ENCODE measurements around the gene NRBF2.

The NRBF2 gene

DNA sequence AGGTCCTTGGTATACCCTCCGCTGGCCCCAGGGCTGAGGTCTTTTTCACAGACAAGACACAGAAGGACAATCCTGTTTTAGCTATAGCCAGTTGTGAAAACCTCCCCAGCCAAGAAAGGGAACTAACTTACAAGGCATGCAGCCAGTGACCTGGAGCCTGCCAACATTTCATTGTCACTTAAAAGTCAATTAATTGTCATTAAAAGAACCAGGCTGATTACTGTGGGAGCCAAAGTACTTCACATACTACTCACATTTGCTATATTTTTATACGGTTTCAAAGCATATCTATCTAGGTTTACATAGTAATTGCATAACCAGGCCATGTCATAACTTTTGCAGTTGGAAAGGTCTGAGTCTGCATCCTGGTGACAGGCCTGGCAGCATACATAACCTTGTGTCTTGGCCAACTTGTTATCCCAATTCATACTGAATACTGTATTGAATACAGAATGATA lies 31.1 kb downstream of the NRBF2 start:
- DNase-seq (ENCODE audit: low read depth): no peak

DNA sequence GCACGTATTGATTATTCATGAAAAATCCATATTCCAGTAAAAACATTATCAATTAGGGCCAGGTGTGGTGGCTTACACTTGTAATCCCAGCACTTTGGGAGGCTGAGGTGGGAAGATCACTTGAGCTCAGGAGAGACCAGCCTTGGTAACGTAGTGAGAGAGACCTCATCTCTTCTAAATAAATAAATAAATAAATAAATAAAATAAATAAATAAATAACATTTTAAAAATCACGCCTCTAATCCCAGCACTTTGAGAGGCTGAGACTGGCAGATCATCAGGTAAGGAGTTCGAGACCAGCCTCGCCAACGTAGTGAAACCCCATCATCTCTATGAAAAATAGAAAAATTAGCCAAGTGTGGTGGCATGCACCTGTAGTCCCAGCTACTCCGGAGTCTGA lies 32.1 kb downstream of the NRBF2 start:
- no peak for DNase-seq (ENCODE audit: low read depth)

DNA sequence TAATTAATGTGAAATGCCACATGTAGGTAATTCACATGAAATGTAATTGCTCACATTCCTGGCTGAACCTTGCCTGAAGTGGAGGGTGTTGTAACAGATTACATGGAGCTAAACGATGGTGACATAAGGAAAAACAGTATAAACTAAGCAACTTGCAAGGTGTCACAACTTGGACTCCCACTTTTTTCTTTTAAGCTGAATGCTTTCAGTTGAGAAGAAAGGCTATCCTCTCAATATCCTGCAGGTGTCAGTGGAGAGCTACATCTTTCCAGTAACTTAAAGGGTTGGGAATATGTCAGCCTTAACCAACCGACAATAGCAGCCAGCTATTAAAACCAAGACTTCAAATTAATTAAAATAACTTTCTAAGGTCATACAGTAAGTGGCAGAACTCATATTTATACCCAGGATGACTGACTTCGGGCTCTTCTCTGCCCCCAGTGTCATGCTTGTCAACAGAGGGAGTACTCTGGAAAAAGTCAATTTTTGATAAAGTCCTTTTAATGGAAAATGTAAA lies 33.7 kb downstream of the NRBF2 start:
- no peak for DNase-seq (ENCODE audit: low read depth)

GRCh38 chr10:63168821-63169462 lies 35.8 kb downstream of the NRBF2 start:
- DNase-seq (ENCODE audit: low read depth): no peak

DNA sequence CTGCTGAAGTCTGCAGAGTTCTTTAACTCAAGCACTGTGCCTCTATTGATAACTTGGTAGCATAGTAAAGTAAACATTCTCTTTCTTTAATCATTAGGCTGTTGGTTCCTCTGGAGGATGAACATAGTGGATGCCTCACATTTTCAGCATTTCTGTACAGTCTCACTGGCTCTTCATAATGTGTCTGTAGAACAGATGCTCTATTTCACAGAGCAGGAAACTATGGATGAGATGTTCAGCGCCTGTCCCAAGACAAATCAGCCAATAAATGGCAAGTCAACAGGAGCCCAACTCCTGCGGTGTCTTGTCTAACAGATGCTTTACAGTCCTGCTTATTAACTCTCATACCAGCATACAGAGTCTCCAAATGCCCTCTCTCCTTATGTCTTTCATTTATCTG lies 36.5 kb downstream of the NRBF2 start:
- DNase-seq (ENCODE audit: low read depth): no peak

DNA sequence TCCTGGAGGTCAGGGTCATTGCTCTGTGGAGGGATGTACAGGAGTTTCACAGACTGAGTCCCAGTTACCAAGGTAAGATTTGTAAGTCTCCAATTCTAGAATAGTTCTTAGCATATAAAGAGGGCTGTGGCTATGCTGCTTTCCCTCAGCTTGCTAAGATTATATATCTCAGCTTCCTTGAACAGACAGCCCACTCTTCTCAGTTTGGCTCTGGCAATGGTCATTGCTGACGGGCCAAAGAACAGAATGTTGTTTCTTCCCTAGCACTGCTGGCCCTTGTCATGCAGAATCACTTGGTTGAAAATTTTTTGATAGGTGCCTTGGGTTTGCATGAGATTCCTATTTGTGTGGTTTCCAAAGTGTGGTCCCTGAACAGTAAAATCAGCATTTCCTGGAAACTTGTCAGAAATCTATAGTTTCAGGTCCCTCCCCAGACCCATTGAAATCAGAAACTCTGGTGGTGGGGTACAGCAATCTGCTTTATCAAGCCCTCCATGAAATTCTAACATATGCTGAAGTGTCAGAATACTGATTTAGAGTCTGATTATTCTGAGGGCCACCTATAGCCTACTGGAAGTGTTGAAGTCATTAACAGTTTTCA lies 38.2 kb downstream of the NRBF2 start:
- DNase-seq (ENCODE audit: low read depth): no peak

DNA sequence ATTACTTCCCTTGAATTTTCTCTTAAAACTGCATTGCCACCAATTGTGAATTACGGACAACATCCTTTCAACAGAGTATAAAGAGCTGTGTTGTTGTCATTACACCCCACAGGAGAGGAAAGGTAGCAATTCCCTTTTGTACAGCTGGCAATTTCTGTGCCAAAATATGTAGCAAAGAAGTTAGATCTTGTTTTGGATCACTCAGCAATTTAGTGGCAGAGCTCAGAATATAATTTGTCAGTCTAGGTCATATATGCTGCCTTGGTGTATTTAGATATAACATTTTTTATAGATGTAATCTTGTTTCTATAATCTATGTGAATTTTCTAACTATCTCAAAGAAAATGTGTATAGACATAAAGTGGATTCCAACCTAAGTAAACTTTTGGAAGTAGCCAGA lies 38.8 kb downstream of the NRBF2 start:
- DNase-seq (ENCODE audit: low read depth): no peak

DNA sequence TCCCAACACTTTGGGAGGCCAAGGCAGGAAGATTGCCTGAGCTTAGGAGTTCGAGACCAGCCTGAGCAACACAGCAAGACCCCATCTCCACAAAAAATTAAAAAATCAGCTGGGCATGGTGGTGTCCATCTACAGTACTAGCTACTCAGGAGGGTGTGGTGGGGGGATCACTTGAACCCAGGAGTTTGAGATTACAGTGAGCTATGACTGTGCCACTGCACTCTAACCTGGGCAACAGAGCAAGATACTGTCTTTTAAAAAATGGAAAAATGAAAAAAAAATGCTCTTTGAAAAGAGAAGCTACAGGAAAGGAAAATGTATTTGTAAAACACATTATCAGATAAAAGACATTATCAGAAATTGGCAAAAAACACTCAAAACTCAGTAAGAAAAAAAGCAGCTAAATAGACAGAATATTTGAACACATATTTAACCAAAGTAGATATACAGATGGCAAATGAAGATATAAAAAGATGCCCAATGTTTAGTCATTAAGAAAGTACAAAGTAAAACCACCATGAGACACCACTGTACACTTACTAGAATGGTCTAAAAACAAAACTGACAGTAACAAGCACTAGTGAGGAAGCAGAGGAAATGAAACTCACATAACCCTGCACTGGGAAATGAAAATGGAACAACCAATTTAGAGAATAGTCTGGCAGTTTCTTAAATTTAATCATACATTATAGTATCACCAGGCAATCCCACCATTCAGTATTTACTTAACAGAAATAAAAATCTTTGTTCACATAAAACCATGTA lies 40.5 kb downstream of the NRBF2 start:
- no peak for DNase-seq (ENCODE audit: low read depth)

DNA sequence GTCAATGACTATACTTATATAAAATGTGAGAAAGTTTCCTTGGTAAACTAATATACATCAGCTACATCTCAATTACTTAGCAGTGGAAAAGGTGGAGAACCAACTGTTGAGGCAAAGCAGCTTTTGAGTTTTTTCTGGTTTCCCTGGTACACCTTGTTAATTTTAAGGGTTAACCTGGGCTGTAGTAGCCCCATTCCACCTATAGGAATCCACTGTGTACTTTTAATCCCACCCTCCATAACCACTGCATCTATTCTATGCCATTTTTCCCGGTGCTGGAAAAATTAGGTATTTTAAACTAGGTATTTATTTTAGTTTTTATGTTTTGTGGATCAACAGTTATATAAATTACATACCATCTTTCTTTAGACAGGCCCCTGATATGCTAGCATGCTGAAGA lies 42.4 kb downstream of the NRBF2 start:
- no peak for DNase-seq (ENCODE audit: low read depth)

DNA sequence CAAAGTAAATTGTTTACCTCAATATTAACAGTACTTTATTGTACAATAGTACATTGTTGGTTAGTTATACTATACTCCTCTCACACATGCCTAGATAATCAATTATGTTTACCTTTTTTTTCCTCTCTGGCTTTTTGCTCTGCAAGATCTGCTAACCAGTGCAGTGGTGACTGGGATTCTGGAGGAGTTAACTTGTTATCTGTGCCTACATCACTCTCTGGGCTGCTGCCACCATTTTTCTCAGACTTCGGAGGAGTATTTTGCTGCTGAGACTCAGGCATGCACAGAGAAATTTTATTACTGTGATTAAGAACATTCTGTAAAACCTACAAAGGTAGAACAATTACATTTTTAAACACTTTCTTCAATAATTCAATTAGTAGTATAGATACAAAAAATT lies 59.7 kb downstream of the NRBF2 start:
- DNase-seq (ENCODE audit: low read depth): no peak

DNA sequence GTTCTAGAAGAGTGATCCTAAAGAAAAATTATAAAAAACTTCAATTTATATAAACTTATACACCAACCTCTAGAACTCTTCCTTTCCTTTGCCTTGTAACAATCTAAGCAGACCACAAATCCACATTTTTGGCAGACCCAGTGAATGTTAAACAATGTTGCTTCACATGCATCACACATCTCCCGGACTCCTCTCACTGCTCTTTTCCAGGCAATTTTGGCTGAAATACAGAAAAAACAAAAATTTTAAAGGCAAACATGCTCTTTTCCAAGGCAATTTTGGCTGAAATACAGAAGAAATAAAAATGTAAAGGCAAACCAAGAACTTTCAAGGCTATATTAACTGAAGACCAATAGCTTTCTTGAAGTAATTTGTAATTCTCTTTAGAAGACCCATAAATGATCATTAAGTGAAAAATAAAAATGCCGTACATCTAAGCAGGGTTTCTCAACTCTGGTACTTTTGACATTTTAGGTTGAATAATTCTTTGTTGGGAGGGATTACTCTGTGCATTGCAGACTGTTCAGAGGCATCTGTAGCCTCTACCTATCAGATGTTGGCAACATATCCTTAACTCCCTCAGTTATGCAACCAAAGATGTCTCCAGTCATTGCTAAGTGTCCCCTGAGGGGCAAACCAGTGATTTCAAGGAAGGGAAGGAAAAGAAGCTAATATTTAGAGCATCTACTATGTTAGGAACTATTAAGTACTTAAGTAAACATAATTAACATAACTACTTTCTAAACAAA lies 64.4 kb downstream of the NRBF2 start:
- DNase-seq (ENCODE audit: low read depth): no peak

GRCh38 chr10:63199716-63200115 lies 66.6 kb downstream of the NRBF2 start:
- DNase-seq (ENCODE audit: low read depth): no peak

DNA sequence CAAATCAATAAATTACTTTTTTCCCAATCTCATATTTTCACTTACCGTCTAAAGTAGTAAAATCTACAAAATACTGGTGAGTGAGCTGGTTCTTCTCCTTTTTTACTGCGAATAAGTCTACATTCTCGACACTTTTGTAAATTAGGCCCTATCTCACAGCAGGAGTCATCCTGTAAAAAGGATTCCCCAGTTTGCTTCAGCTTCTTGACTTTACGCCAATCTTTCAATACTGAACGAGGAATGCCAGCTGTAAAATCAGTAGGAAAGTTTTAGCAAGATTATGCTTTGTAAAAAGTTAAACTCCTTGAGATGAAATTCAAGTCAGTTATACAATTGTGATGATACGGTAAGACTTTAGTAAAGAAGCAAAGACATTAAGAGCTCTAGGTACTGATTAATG lies 67.3 kb downstream of the NRBF2 start:
- DNase-seq (ENCODE audit: low read depth): no peak

GRCh38 chr10:63201118-63201517 lies 68.0 kb downstream of the NRBF2 start:
- DNase-seq (ENCODE audit: low read depth): no peak

Measured in stimulated activated CD8-positive, alpha-beta memory T cell treated with anti-CD3 and anti-CD28 coated beads, Interleukin-15, amount 100 ng/mL, for 1 hour (primary cell).